ENCODE data around the gene LGALS7.

DNA sequence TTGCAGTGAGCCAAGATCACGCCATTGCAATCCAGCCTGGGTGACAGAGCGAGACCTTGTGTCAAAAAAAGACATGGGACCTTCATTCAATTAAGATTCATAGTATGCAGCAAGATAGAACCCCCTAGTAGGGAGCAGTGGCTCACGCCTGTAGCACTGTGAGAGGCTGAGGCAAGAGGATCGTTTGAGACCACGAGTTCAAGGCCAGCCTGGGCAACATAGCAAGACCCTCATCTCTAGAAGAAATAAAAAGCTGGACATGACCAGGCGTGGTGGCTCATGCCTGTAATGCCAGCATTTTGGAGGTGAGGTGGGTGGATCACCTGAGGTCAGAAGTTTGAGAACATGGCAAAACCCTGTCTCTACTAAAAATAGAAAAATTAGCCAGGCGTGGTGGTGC, 7.1 kb upstream of the LGALS7 start:
- no peak for TF ChIP-seq POLR2A (IDR thresholded peaks at IDR 0.05)
- TF ChIP-seq CTCF (IDR thresholded peaks at IDR 0.05), result no peak

All from adrenal gland (tissue), 5 donors.